HCT116 (cell line): Measurements from ENCODE around the gene KCNK4. TPM values are rescaled to one million over a fixed set of nuclear protein-coding genes. Genes with fewer than 3 reads are reported as not detected.

Experiments used
- ATAC-seq: fragments of 200-7000 bp; cut with Tn5 transposase; 2 replicates; pipeline ENCODE4 v1.9.1; 2020; ENCODE audit warnings: mild to moderate bottlenecking, moderate library complexity
- BruUV-seq: library from RNA; stranded (reverse); fragments of 400-500 nt; replicated peaks from 2 replicates; lab custom pipeline; 2021; lab: Mats Ljungman, UMichigan
- CTCF ChIA-PET: fragments of 300-600 bp; sonication (Branson Sonifier 250); formaldehyde crosslinking; loops from one replicate; lab custom pipeline; 2021; ENCODE audit warnings: antibody characterized with exemption; lab: Charles Lee
- POLR2A ChIA-PET: fragments of 300-600, 350-600 bp; sonication (Branson Sonifier 250); formaldehyde crosslinking; loops from one replicate; lab custom pipeline; 2021; ENCODE audit warnings: antibody characterized with exemption; lab: Charles Lee
- RAD21 ChIA-PET, 2 experiments: fragments of 300-600 bp; sonication (Branson Sonifier 250); formaldehyde crosslinking; loops; one replicate each; lab custom pipeline; 2023; ENCODE audit warnings: low total read pairs in 2 of 2; ENCODE audit not compliant: uncharacterized antibody in 2 of 2, unreplicated experiment in 2 of 2, low non-redundant PET in 1 of 2; lab: Charles Lee
- DNase-seq: peaks from one replicate; pipeline ENCODE4 v3.0.0-alpha.2; 2010; ENCODE audit warnings: low read depth, low spot score
- H2AFZ ChIP-seq: fragments of 200-600 bp; shearing (Covaris generic), sonication (generic); 2 replicates; pipeline ENCODE4 v1.6.1; 2017; ENCODE audit warnings: low read depth, mixed run types, mixed read lengths, antibody characterized with exemption, low read length; ENCODE audit not compliant: poor library complexity, severe bottlenecking
- H3K27ac ChIP-seq: 2 replicates; pipeline ENCODE4 v1.5.1; 2012; ENCODE audit warnings: low read depth, low read length
- H3K27me3 ChIP-seq: fragments of 200-600 bp; sonication (generic); 2 replicates; pipeline ENCODE4 v1.6.1; 2016; ENCODE audit warnings: mixed run types, low read length, mixed read lengths; ENCODE audit not compliant: insufficient read depth
- H3K36me3 ChIP-seq, 2 experiments: fragments of 200-500 bp in 1 of 2; fragments of 200-600 bp in 1 of 2; sonication (Bioruptor generic) in 1 of 2; sonication (generic) in 1 of 2; 2 replicates each; pipeline versions ENCODE4 v1.5.1 to v1.6.1; 2014 to 2016; ENCODE audit warnings: low read length in 2 of 2, inconsistent platforms in 1 of 2, mixed read lengths in 1 of 2, mixed run types in 1 of 2; ENCODE audit not compliant: insufficient read depth in 2 of 2, control insufficient read depth in 1 of 2
- H3K4me1 ChIP-seq, 2 experiments: fragments of 200-600 bp in 1 of 2; sonication (generic) in 1 of 2; 2 replicates each; pipeline versions ENCODE4 v1.5.1 to v1.6.1; 2012 to 2017; ENCODE audit warnings: low read length in 2 of 2, inconsistent platforms in 1 of 2, mild to moderate bottlenecking in 1 of 2, mixed read lengths in 1 of 2, mixed run types in 1 of 2, moderate library complexity in 1 of 2; ENCODE audit not compliant: insufficient read depth in 2 of 2, control insufficient read depth in 1 of 2
- H3K4me2 ChIP-seq: fragments of 200-600 bp; sonication (generic); 2 replicates; pipeline ENCODE4 v1.6.1; 2017; ENCODE audit warnings: mixed run types, low read length, mixed read lengths
- H3K4me3 ChIP-seq, 2 experiments: fragments of 200-600 bp in 1 of 2; sonication (generic) in 1 of 2; replicated peaks in 1 of 2; 2 replicates each; pipeline ENCODE4 v1.5.1; 2011 to 2016; ENCODE audit warnings: low read length in 2 of 2, control low read depth in 1 of 2, low read depth in 1 of 2, mild to moderate bottlenecking in 1 of 2, mixed read lengths in 1 of 2, mixed run types in 1 of 2
- H3K79me2 ChIP-seq: fragments of 200-600 bp; sonication (generic); 2 replicates; pipeline ENCODE4 v1.6.1; 2017; ENCODE audit warnings: mild to moderate bottlenecking, mixed run types, low read length, moderate library complexity, mixed read lengths; ENCODE audit not compliant: insufficient read depth
- H3K9ac ChIP-seq: fragments of 200-600 bp; sonication (generic); 2 replicates; pipeline ENCODE4 v1.6.1; 2016; ENCODE audit warnings: low read length, mixed read lengths
- H3K9me2 ChIP-seq: fragments of 200-600 bp; sonication (generic), shearing (Covaris generic); 2 replicates; pipeline ENCODE4 v1.6.1; 2017; ENCODE audit warnings: mixed run types, mild to moderate bottlenecking, moderate library complexity; ENCODE audit not compliant: insufficient read depth
- H3K9me3 ChIP-seq, 2 experiments: fragments of 200-500 bp in 1 of 2; fragments of 200-600 bp in 1 of 2; sonication (Bioruptor generic) in 1 of 2; sonication (generic) in 1 of 2; 2 replicates each; pipeline ENCODE4 v1.6.1; 2014 to 2017; ENCODE audit warnings: low read length in 2 of 2, mixed read lengths in 2 of 2, inconsistent platforms in 1 of 2, low read depth in 1 of 2, mild to moderate bottlenecking in 1 of 2, mixed run types in 1 of 2, moderate library complexity in 1 of 2; ENCODE audit not compliant: control insufficient read depth in 1 of 2, insufficient read depth in 1 of 2
- H4K20me1 ChIP-seq: fragments of 200-600 bp; sonication (generic), shearing (Covaris generic); 2 replicates; pipeline ENCODE4 v1.6.1; 2017; ENCODE audit warnings: mixed run types, mild to moderate bottlenecking, moderate library complexity; ENCODE audit not compliant: insufficient read depth
- CBX3 ChIP-seq: IDR thresholded peaks from 2 replicates; pipeline ENCODE4 v1.6.1; 2012; ENCODE audit warnings: low read depth
- ELF1 ChIP-seq: IDR thresholded peaks from 2 replicates; pipeline ENCODE4 v1.6.1; 2012; ENCODE audit warnings: low read depth, borderline replicate concordance
- EZH2 ChIP-seq: fragments of 200-600 bp; sonication (generic); IDR thresholded peaks from 2 replicates; pipeline ENCODE4 v1.6.1; 2017; ENCODE audit warnings: antibody characterized with exemption, mixed run types
- EZH2phosphoT487 ChIP-seq: fragments of 200-600 bp; IDR thresholded peaks from 2 replicates; pipeline ENCODE4 v1.6.1; 2018; ENCODE audit warnings: antibody characterized with exemption, borderline replicate concordance
- MAX ChIP-seq: IDR thresholded peaks from 2 replicates; pipeline ENCODE4 v1.6.1; 2012
- POLR2AphosphoS5 ChIP-seq: IDR thresholded peaks from 2 replicates; pipeline ENCODE4 v1.6.1; 2011; ENCODE audit warnings: mild to moderate bottlenecking, low read depth, low read length, moderate library complexity
- SRF ChIP-seq: IDR thresholded peaks from 2 replicates; pipeline ENCODE4 v1.6.1; 2012; ENCODE audit warnings: low read depth
- ZNF274 ChIP-seq: fragments of 200-500 bp; sonication (Bioruptor generic); IDR thresholded peaks from 2 replicates; pipeline ENCODE4 v1.6.1; 2014; ENCODE audit warnings: mild to moderate bottlenecking, low read depth, low read length, inconsistent platforms
- intact Hi-C: fragments of 100-400 bp; cut with micrococcal nuclease; formaldehyde crosslinking; loops from 2 replicates; pipeline ENCODE4 v1.10.0; 2022
- total RNA-seq: library from RNA; stranded (reverse); gene quantifications from one replicate; pipeline ENCODE4 v1.2.1, GENCODE V29; 2021; ENCODE audit not compliant: unreplicated experiment
- TF ChIP-seq, protein P1 (sequence below): IDR thresholded peaks from 2 replicates; pipeline ENCODE4 v1.6.1; 2012

KCNK4 gene
- total RNA-seq, 1 experiment from 2014 or later = not detected

GRCh38 chr11:64264371-64264852 lies 26.7 kb upstream of the KCNK4 start:
- POLR2A ChIA-PET = no interaction called here

GRCh38 chr11:64265176-64266160 lies 25.6 kb upstream of the KCNK4 start:
- POLR2A ChIA-PET = no interaction called here
- Histone ChIP-seq H4K20me1 (no peaks in the 10 kb centered on the region), H3K4me2 (no peak overlapping the region), H3K4me3 (no peak overlapping the region), H3K27ac (no peak overlapping the region), H3K27me3 (no peaks in the 10 kb centered on the region), H3K9me3 (no peaks in the 10 kb centered on the region), H3K4me1 (peaks cover 13 to 22% of the 10 kb centered on the region in 2 experiments; a peak in 3 of 4 replicates), H2AFZ (no peak overlapping the region), H3K79me2 (no peaks in the 10 kb centered on the region; the same call in 1 of the 2 replicates), H3K36me3 (peaks cover 5 to 38% of the 10 kb centered on the region in 2 experiments; a peak in 2 of 4 replicates), H3K9me2 (no peaks in the 10 kb centered on the region), H3K9ac (no peak overlapping the region)
- CTCF ChIA-PET = interaction anchor here (1.4 kb wide), 1 partner anchor 15 kb away, joined by 4 read pairs; no protein-coding TSS in a partner anchor
- intact Hi-C loops = no loop called here
- DNase-seq = no peak
- TF ChIP-seq POLR2AphosphoS5 (no peak), SRF (no peak), CBX3 (no peak), ZNF274 (no peak), MAX (no peak), EZH2 (no peak), ELF1 (no peak)
- TF ChIP-seq, protein P1, sequence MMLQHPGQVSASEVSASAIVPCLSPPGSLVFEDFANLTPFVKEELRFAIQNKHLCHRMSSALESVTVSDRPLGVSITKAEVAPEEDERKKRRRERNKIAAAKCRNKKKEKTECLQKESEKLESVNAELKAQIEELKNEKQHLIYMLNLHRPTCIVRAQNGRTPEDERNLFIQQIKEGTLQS = no peak
- no peak for ATAC-seq
- no TSS peak for BruUV-seq
- RAD21 ChIA-PET = no interaction called here

More at GRCh38 chr11:64264371-64264852, 26.7 kb upstream of the KCNK4 start:
- no TSS peak for BruUV-seq
- H2AFZ ChIP-seq = no peak overlapping the region
- no peak overlapping the region for H3K4me3 ChIP-seq
- no peak overlapping the region for H3K27ac ChIP-seq
- intact Hi-C loops = no loop called here
- ATAC-seq (no peak), DNase-seq (no peak)
- RAD21 ChIA-PET = no interaction called here
- CTCF ChIA-PET = interaction anchor here (1.4 kb wide), 1 partner anchor 14 kb away, joined by 4 read pairs; no protein-coding TSS in a partner anchor
- H3K27me3 ChIP-seq = no peaks in the 10 kb centered on the region
- peaks cover 11 to 43% of the 10 kb centered on the region in 2 experiments; a peak in 3 of 4 replicates for H3K36me3 ChIP-seq
- no peak overlapping the region for H3K9ac ChIP-seq
- no peaks in the 10 kb centered on the region for H3K9me3 ChIP-seq
- H3K4me1 ChIP-seq = peaks cover 13 to 19% of the 10 kb centered on the region in 2 experiments; a peak in 3 of 4 replicates
- H3K79me2 ChIP-seq = no peaks in the 10 kb centered on the region; the same call in 1 of the 2 replicates
- H3K4me2 ChIP-seq = no peak overlapping the region
- TF ChIP-seq ELF1 (no peak), EZH2phosphoT487 (no peak)
- H3K9me2 ChIP-seq = no peaks in the 10 kb centered on the region
- no peaks in the 10 kb centered on the region for H4K20me1 ChIP-seq
